Activated gamma-delta T cell treated with Interleukin-2 at 50 U/mL for 16 hours (primary cell): ENCODE results near the gene ZNF628.
A peak's percentile ranks its signal among the peaks of the same experiment; 100 is the strongest.

Experiments
- DNase-seq: peaks from one replicate; pipeline ENCODE4 v3.0.0-alpha.2; 2020

The ZNF628 gene

DNA sequence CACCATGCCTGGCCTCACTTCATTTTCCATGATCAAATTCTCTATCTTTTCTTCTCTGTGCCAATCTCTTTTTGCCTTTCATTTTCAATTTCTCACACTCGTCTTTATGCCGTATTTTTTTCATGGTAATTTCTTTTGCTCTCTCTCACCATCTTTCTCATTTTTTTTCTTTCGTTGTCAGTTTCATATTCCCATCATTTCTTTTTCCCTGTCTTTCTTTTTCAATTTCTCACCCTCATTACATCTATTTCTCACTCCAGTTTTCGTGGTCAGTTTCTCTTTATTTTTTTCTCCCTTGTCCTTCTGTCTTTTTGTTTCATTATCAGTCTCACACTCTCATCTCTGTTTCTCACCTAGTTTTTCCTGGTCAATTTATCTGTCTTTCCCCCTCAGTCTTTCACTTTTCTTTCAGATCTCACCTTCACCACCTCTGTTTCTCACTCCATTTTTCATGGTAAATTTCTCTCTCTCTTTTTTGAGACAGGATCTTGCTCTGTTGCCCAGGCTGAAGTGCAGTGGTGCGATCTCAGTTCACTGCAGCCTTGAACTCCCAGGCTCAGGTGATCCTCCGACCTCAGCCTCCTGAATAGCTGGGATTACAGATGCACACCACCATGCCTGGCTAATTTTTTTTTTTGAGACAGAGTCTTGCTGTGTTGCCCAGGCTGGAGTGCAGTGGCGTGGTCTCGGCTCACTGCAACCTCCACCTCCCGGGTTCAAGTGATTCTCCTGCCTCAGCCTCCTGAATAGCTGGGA, 26.0 kb downstream of the ZNF628 start:
- DNase-seq = no peak

DNA sequence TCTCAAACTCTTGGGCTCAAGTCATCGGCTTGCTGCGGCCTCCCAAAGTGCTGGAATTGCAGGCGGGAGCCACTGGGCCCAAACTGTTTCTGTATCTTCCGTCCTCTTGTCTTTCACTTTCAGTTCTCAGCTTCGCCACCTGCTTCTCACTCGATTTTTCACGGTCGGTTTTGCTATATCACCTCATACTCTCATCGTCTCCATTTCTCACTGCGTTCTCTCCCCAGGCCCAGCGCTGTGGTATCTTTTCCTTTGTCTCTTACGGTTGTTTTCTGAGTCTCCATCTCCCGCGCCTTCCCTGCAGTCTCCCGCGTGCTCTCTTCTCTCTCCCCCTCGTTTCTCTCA, 26.7 kb downstream of the ZNF628 start:
- DNase-seq = no peak

DNA sequence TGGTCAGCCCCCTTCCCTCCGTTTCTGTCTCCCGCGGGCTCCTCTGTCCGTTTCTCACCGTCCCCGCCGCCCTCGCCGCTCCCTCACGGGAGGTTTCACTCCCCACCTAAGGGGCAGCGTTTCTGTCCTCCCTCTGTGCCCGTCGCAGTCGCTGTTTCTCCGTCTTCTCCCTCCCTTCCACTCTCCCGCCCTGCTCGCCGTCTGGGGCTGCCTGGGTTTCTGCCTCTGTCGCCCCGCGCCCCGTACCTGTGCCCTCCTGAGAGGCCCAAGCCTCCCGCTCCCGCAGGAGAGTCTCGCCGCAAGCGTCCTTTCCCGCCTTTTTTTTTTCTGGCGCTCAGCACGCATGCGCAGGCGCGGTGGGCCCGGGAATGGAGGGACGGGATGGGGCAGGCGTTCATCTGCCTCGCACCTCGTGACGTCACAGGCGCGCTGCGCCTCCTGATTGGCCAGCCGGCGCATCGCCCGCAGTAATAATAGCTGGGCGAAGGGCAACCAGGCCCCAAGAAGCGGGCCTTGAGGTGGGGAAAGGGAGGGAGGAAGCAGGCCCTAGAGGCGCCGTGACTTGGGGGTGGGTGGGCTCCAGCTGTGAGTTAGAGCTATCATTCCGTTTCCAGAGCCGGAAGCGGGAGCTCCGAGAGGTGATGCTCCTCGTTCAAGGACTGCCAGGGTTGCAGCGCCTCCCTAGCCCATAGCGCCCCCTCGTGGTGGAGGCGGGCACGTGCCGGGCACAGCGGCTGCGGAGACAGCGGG, 27.3 kb downstream of the ZNF628 start:
- peak; percentile 95 for DNase-seq

DNA sequence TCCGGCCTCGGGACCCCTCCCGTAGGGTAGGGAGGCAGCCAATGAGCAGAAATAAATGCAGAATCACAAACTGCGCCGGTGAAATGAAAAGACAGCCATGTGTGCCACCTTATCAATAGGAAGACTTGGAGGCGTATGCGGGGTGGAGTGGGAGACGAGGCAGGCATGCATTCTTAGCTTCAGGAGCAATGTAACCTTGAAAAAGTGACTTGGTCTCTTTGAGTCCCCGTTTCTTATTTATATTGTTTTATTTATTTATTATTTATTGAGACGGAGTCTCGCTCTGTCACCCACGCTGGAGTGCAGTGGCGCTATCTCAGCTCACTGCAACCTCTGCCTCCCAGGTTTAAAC, 27.8 kb downstream of the ZNF628 start:
- no peak for DNase-seq

DNA sequence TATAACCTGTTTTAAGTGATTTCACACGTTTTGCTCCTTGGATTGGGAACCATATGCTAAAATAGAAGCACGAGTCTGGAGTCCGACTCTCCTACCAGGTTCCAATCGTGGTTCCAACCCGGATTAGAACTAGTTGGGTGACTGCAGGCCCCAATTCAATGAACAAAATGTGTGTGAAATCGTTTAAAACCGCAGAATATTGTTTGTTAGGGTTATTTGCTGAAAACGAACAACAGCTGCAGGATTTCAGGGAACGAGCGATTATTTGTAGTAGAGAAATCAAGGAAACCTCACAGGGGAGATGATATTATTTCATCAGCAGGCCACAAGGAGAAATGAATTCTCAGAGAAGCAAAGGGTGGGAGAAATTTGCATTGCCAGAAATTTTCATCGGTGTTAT, 28.6 kb downstream of the ZNF628 start:
- DNase-seq = no peak

DNA sequence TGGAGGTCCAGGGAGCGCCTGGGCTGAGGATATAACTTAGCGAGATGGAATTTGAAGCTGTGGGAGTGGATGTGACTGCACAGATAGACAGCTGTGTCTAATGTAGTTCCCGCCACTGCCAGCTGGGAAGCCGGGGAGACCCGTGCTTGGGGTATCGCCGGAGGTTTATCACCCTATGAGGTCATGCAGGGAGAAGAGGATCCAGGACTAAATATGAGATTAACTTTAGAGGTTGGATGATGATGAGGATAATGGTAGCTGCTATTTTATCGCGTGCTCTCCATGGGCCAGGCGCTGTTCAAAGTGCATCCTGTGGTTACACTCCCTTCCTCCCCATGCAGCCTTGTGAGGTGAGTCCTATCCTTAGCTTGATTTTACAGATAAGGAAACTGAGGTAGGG, 31.7 kb downstream of the ZNF628 start:
- DNase-seq = no peak

DNA sequence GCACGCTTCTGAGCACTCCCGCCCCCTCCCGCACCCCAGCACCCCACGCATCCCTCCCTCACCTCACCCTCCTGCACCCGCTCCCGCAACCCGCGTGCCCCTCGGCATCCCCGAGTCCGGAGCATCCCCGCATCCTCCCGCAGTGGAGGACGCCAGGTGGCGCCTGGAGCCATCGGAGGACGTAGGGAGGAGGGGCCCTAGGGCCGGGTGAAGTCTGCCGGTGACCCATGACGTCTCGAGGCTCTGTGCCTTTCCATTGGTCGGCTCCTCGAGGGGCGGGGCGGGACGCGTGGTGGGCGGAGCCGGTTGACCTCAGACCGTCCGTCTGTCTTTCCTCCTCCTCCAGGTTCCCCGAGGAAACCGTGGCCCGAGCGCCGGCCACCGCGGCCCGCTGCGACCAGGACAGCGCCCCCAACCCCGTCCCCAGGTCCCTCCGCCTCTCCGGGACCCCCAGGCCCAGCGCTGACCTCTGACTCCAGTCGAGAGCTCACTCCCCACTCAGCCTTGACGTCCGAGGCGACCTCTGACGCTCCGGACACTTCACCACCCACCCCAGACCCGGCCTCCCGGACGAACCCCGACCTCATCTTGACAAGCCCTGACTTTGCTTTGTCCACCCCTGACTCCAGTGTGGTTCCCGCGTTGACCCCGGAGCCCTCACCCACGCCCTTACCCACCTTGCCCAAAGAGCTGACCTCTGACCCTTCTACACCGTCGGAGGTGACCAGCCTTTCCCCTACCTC, 40.6 kb downstream of the ZNF628 start:
- DNase-seq = peak; percentile 88

DNA sequence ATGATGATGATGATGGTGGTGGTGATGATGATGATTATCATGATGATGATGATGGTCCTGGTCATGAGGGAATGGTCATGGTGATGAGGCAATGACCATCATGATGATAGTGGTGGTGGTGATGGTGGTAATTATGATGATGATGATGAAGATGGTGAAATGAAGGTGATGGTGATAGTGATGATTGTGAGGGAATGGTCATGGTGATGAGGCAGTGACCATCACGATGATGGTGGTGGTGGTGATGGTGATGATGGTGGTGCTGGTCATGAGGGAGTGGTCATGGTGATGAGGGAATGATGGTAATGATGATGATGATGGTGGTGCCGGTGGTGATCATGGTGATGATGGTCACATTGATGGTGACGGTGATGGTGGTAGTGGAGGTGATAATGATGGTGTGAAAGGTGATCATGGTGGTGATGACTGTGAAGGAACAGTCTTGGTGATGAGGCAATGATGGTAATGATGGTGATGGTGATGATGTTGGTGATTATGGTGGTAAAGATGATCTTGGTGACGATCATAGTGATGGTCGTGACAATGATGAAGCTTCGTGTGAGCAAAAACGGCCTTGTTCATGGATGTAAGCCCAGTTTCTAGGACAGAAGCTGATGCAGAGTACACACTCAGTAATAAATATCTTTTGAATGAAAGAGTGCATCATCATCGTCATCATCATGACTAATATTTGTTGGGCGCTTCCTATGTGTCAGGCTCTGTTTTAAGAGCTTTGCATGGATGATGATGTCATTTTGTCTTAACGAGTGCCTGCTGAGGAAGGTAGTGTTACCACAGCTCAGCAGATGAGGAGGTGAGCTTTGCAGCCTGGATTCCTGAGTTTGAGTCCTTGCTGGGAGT, 43.3 kb downstream of the ZNF628 start:
- DNase-seq = no peak

DNA sequence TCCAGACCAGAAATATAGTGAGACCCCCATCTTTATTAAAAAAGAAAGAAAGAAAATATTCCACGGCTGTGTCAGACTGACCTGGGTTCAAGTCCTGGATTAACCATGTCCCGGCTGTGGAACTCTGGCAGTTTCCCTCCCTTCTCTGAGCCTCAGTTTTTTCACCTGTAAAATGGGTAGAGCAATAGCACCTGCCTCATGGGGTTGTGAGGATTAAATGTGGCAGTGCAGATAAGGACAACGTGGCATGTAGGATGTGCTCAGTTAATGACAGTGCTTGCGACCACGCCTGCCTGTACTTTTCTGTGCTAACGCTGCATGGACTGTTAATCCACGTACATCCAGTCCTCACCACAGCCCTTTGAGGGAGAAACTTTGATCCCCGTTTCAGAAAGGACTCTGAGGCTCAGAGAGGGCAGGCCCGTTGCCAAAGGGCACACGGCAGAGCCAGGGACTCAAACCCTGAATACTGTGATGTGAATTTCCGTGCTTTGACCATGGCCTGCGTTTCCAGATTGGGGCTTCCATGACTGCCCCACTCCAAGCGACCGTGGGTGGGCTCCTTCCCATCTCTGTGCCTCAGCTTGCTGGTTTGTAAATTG, 44.4 kb downstream of the ZNF628 start:
- DNase-seq = no peak

DNA sequence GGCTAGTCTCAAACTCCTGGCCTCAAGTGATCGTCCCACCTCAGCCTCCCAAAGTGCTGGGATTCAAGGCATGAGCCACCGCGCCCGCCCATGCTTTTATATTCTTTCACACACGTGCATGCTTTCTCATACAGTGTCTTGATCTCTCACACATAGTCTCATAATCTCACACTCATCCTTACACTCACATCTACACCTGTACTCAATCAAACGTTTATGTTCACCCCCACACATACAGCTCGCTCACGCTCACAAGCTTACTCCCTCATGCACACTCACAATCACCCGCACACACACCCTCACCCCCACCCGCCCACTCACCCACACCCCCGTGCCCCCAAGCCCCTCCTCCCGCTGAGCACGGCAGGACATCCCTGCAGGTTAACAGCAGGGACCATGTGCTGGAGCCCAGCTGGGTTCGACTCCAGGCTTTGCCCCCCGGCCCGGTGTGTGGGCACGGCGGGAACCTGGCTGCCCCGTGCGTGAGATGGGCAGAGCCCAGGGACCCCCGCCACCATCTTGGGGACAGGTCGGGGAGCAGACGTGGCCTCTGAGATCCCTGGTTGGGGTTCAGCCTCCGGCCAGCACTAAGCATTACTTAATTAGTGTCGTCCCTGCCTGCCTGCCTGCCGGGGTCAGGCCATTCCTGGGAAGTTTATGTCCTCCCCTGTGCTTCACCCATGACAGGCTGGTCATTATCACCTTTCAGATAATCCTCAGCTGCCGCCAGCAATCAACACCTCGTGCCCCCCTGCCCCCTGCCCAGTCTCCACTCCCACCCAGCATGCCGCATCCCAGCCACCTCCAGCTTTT, 49.1 kb downstream of the ZNF628 start:
- DNase-seq = no peak

DNA sequence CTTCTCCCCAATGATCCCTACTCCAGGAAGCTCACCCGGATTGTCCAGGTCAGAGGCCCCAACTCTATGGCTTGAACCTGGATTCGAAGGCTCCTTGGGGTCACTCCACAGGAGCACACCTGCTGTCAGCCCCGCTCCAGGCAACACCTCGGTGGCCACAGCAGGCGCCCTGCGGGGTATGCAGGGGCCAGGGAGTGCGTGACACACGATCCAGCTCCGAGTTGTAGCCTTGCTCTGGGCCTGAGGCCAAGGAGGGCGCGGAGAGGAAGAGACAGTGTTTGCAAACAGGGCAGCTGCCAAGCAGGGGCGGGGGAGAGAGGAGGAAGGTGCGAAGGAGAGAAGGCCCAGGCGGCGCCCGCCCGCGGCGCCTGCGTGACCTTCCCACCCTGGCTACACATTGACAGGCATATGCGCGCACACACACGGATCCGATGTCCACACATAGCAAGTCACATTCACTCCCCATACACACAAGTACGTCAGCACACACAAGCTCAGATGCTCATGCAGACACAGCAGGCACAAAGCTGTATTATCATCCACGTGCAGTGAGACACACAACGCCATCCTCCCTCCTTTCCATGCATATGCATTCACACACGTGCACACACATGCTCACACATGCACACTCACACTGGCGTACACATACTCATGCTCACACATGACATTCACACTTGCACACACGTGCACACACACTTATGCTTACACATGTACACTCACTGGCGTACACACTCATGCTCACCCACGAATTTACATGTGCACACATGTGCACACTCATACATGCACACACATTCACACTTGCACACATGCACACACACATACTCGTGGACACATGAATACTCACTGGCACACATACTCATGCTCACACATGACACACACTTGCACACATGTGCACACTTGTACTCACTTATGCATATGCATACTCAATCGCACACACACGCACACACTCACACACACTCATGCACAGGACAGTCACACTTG, 50.1 kb downstream of the ZNF628 start:
- peak; percentile 38 for DNase-seq

DNA sequence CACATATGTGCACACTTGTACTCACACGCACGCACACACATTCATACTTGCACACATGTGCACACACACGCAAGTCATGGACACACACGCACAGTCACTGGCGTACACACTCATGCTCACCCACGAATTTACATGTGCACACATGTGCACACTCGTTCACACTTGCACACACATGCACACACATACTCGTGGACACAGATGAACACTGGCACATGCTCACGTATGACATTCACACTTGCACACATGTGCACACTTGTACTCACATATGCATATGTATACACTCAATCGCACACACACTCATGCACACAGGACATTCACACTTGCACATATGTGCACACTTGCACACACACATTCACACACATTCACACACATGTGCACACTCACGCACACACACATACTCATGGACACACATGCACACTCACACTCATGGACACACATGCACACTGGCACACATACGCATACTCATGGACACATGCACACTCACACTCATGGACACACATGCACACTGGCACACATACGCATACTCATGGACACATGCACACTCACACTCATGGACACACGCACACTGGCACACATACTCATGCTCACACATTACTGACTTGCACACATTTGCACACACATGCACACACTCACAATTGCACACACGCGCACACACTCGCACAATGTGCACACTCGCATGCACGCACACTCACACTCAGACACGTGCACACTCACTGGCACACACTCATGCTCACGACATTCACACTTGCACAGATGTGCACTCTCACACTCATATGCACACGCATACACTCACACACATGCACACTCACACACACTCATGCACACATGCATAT, 51.0 kb downstream of the ZNF628 start:
- DNase-seq = no peak

DNA sequence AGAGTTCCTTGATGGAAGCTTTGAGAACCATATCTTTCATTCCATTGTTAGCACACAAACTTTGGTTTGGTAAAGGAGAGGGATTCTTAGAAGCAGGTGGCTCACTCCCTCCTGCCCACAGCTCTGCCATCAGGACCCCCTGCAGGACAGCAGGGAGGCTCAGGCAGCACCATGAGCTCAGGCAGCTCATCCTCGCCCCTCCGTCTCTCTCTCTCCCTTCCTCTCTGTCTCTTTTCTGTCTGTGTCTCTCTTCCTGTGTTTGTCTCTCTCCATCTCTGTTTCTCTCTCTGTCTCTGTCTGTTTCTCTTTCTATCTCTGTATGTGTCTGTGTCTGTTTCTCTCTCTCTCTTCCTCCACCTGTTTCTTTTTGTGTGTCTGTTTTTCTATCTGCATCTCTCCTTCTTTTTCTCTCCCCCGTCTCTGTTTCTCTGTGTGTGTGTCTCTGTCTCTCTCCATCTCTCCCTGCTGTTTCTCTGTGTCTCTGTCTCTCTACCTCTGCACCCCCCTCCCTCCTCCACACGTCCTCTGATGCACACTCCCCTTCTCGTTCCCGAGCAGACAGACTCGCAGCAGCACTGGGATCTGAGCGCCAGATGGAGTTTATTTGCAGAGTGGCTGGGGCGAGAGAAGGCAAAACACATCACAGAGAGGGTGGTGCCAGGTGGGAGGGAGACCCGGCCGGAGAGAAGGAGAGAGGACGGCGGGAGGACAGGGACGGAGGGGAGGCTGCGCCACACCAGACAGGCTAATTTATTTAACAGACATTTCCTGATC, 51.8 kb downstream of the ZNF628 start:
- DNase-seq = no peak

DNA sequence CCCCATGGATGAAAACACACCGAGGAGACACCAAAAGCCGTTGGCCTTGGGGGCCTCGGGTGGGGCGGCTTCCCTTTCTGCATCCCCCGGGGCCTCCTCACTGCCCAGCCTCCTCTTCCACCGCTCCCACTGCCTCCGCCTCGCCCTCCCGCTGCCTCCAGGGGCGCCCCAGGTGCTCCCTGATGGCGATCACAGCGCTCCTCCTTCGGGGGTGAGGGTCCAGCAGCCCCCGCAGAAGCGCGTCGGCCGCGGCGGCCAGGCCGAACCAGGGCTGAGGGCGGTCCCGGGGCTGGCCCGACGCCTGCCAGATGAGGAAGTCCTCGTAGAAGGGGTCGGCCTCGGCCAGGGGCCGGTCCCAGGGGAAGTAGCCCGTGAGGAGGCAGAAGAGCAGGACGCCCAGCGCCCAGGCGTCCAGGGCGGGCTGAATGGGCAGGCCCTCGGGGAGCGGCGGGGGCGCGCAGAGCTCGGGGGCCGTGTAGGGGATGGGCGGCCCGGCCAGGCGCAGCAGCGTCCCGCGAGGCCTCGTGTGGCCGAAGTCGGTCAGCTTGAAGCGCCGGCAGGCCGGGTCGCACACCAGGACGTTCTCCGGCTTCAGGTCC, 53.3 kb downstream of the ZNF628 start:
- DNase-seq = no peak

DNA sequence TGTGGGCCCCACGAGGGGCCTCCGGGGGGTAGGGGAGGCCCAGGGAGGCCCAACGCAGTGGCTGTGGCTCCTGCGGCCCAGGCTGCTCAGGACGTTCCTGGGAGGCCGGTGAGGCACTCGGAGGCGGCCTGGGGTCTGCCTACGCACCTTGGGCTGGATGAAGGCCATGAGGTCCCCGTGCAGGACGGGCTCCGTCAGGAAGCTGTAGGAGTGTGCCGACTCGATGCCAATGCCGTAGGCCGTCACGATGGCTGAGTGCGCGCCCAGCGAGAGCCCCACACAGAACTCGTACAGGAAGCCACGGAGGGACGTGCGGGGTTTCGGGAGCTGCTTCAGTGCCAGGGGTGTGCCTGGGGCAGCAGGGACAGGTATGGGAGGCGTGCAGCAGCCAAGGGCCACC, 54.6 kb downstream of the ZNF628 start:
- no peak for DNase-seq
